ENCODE data around the gene PRR9.

PRR9 gene

GRCh38 chr1:153265457-153265856 lies 48.1 kb downstream of the PRR9 start:
- DNase-seq (ENCODE audit: low read depth): no peak

All from HS-27A (cell line).